GM21447 (cell line): Measurements from ENCODE around the gene PTPRJ.

Experiments
- ATAC-seq: cut with Tn5 transposase; IDR thresholded peaks from one replicate; pipeline ENCODE4 v1.9.1; 2021; ENCODE audit not compliant: unreplicated experiment

PTPRJ gene

GRCh38 chr11:48036011-48036410 is 55.7 kb downstream of the PTPRJ start:
- ATAC-seq: no peak

DNA sequence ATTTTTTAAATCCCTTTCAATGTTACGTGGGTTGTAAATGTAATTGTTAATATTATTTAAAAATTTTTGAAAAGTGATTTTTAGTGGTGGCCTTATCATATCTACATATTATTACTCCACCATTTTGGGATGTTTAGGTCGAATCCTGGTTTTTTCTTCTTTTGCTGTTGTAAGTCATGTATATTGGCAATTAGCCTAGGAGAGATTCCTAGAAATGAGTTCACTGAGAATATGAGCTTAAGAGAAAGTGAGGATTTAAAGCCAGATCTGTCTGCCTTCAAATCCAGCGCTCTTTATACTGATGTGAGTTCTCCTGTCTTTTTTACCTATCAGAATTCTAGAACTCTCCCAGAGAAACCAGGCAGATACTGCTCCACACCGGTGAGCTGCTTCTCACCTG is 56.1 kb downstream of the PTPRJ start:
- no peak for ATAC-seq

GRCh38 chr11:48037709-48038468 is 57.5 kb downstream of the PTPRJ start:
- ATAC-seq: no peak

DNA sequence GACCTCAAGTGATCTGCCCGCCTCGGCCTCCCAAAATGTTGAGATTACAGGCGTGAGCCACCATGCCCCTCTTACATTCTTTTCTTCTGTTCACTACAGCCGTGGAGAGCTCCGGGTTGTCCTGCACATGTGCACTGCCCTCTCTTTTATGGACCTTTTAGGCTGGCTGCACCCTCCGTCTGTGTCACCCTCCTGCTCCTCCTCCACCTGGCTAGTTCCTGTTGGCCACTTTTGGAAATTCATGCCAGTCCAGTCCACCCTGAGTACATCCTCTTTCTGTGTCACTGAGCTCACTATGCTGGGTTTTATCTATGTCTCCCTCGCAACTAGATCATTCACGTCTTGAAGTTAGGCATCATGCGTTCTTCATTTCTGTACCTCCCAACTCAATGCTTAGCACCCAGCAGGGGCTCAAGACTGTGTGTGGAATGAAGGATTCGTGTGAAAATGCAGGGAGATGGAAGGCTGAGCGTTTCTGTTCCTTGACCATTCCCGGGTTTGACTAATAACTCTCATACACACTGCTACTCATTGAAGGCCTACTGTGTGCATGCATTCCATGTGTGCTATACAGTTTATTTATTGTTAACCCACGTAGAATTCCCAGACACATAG is 60.6 kb downstream of the PTPRJ start:
- ATAC-seq: no peak

DNA sequence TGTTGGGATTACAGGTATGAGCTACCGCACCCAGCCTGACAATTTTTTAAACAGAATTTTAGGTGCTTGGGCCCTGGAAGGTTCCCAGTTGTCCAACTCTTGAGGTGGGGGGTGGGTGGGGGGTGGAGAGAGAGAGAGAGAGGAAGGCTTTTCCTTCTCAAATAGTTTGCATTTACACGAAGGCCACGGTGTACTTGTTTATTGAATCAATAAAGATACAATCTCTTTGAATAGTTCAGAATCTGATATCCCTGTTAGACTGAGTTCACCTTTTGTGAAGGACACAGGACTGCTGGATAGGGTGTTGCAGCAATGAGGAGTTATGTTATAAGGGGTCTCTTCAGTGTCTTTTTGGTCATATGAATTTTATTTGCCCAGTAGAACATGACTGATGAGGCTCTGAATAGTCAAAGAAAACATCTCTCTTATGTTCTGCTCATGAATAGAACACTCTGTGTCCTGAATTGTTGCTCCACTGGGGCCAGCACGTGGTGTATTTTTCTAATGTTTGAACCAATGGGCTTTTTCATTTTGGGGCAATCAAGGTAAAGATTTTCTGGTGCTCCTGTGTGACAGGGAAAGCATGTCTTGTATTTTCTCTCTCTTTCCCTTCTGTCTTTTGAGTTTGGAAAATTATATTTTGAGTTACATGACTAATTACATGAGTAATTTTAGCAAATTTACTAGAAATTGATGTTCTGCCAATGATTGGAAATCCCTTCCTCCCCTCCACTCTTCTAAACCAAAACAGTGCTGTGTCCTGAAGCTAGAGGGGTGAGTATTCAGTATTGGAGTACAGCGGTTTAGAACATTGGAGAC is 61.7 kb downstream of the PTPRJ start:
- ATAC-seq: no peak

- no peak for ATAC-seq
Measured at GRCh38 chr11:48043111-48043990, 63.0 kb downstream of the PTPRJ start.

GRCh38 chr11:48043991-48044512 is 63.7 kb downstream of the PTPRJ start:
- no peak for ATAC-seq

DNA sequence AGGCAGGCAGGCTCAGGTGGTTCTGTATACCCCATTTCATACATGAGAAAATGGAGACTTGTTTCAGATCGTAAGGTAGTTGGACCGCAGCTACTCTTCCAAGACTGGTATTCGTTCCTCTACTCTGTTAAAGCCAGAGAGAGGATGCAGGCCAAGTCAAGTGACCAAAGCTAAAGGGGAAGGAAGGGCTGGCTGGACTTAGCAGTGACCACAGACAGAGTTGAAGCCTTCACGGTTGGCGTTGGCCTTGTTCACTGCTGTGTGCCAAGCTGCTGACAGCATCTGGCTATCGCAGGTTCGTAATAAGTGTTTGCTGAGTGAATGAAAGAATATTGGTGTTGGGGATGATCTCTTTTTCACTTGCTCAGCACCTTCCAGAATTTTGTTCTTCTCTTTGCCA is 64.2 kb downstream of the PTPRJ start:
- ATAC-seq: no peak

GRCh38 chr11:48045536-48045935 is 65.2 kb downstream of the PTPRJ start:
- no peak for ATAC-seq

- ATAC-seq: no peak
Measured at GRCh38 chr11:48047616-48048015, 67.3 kb downstream of the PTPRJ start.

DNA sequence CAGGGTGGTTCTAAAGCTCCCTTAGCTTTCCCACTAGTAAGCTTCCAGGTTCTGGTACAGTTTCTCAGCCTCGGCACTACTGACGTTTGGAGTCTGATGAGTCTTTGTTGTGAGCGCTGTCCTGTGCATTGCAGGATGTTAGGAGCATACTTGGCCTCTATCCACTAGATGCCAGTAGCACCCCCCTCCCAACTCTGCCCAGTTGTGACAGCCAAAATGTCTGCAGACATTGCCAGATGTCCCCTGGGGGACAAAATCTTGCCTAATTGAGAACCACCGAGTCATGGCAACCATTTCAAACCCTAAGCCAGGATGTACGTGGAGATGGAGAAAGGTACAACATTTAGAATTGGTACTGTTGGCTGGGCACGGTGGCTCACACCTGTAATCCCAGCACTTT is 68.7 kb downstream of the PTPRJ start:
- no peak for ATAC-seq

GRCh38 chr11:48050304-48050703 is 69.9 kb downstream of the PTPRJ start:
- ATAC-seq: no peak

- ATAC-seq: no peak
Measured at GRCh38 chr11:48051217-48051830, 71.0 kb downstream of the PTPRJ start.

- ATAC-seq: no peak
Measured at GRCh38 chr11:48052183-48053044, 72.1 kb downstream of the PTPRJ start.

- ATAC-seq: no peak
Measured at GRCh38 chr11:48054994-48055291, 74.6 kb downstream of the PTPRJ start.

DNA sequence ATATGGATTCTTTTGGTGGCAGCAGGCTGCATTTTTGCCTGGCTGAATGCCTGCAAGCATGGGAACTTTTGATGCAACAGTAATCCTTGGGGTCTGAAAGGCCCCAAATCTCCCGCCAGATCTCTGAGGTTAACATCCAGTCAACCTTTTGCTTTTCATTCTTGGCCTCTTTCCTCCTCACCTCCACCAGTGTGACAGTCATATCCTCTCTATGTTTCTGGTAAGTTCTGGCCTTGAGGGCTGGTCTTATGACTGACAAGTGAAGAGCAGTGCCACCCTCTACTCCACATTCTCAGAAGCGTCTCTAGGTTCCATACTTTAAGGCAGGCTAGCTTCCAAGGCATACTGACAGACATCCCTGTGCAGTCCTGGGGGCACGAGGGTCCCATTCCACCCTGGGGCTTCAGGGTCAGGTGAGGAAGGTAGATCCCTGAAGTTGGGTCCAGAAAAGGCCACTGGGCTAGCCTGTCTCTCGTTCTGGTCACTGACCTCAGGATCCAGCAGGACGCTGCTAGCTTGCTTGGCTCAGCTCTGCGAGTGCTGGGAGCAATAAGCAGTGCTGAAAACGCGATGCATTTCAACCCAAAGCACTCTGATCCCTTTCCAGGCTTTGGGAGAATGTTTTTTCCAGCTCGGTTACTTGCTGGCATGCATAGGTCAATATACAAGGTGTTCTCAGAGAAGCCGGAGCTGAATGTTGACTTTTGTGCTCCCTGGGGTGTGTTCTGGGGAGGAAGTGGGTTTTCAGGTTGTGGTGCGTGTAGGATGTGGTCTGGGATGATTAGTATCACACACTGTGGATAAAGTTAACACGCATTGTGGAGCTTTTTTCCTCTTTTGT is 75.2 kb downstream of the PTPRJ start:
- no peak for ATAC-seq

DNA sequence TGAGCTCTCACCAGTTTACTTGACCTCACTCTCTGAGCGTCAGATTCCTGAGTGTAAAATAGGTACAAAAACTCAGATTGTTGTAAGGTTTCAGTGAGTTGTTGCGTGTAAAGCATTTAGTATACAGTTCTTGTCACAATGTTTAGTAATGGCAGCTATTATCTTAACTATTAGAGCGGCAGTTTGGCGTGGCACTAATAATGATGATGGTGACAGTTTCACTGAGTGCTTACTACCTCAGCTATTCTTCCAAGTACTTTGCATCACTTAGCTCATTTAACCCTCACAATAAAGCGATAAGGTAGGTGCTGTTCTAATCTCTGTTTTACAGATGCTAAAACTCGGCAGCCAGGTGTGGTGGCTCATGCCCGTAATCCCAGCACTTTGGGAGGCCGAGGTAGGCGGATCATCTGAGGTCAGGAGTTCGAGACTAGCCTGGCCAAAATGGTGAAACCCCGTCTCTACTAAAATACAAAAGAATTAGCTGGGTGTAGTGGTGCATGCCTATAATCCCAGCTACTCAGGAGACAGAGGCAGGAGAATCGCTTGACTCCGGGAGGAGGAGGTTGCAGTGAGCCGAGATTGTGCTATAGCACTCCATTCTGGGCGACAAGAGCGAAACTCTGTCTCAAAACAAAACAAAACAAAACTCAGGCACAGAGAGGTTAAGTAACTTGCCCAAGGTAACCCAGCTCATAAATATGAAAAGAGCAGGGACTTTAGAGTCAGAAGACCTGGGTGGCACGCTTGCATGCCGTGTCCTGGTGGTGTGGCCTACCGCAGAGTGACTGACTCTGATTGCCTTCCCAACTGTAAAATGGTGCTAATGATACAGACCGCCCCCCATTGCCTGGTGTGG is 76.2 kb downstream of the PTPRJ start:
- ATAC-seq: no peak

DNA sequence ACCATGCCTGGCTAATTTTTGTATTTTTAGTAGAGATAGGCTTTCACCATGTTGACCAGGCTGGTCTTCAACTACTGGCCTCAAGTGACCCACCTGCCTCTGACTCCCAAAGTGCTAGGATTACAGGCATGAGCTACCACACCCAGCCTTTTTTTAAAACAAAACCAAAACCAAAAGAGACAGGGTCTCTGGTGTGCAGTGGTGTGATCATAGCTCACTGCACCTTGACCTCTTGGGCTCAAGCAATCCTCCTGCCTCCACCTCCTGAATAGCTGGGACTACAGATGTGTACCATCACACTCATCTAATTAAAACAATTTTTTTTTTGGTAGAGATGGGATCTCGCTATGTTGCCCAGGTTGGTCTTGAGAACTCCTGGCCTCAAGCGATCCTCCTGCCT is 77.7 kb downstream of the PTPRJ start:
- ATAC-seq: no peak
